Activated B cell treated with CpG ODN at 0.5 μM for 24 hours (primary cell): ENCODE measurements around the gene RDH13. TPM values are rescaled to one million over a fixed set of nuclear protein-coding genes. Genes with fewer than 3 reads are reported as not detected.

Source experiments
- ATAC-seq: fragments of 200-7000 bp; cut with Tn5 transposase; one replicate; pipeline ENCODE4 v1.10.0; 2021; ENCODE audit warnings: low read depth, mild to moderate bottlenecking, moderate library complexity
- CTCF ChIA-PET: fragments of 350-600 bp; sonication (Branson Sonifier 250); formaldehyde crosslinking; loops from one replicate; lab custom pipeline; 2021; ENCODE audit warnings: antibody characterized with exemption; lab: Charles Lee
- POLR2A ChIA-PET: fragments of 350-600 bp; sonication (Branson Sonifier 250); formaldehyde crosslinking; loops from one replicate; lab custom pipeline; 2021; ENCODE audit warnings: antibody characterized with exemption; lab: Charles Lee
- DNase-seq: peaks from one replicate; pipeline ENCODE4 v3.0.0; 2022
- H3K27ac Mint-ChIP-seq: one replicate; pipeline ENCODE4 v1.8.0; 2020; ENCODE audit warnings: mixed read lengths
- H3K27me3 Mint-ChIP-seq: one replicate; pipeline ENCODE4 v1.8.0; 2021; ENCODE audit warnings: mixed read lengths
- H3K36me3 Mint-ChIP-seq: one replicate; pipeline ENCODE4 v1.8.0; 2021; ENCODE audit warnings: low read depth, mixed read lengths
- H3K4me1 Mint-ChIP-seq: one replicate; pipeline ENCODE4 v1.8.0; 2021; ENCODE audit warnings: mixed read lengths
- H3K4me3 Mint-ChIP-seq: one replicate; pipeline ENCODE4 v1.8.0; 2020; ENCODE audit warnings: mild to moderate bottlenecking, mixed read lengths
- H3K9me3 Mint-ChIP-seq: one replicate; pipeline ENCODE4 v1.8.0; 2020; ENCODE audit warnings: mixed read lengths
- intact Hi-C: fragments of 100-400 bp; cut with micrococcal nuclease; formaldehyde crosslinking; loops from one replicate; pipeline ENCODE4 v1.15.1; 2024
- total RNA-seq: library from RNA; stranded (reverse); gene quantifications from 2 replicates; pipeline ENCODE4 v1.2.3, GENCODE V29; 2022
- TF ChIP-seq, protein P1 (sequence below): fragments of 200-600 bp; IDR thresholded peaks from one replicate; pipeline ENCODE4 v1.8.0; 2022; ENCODE audit warnings: antibody characterized with exemption, mild to moderate bottlenecking

Gene RDH13
- total RNA-seq, 1 donor from 2014 or later = 12.4 TPM

DNA sequence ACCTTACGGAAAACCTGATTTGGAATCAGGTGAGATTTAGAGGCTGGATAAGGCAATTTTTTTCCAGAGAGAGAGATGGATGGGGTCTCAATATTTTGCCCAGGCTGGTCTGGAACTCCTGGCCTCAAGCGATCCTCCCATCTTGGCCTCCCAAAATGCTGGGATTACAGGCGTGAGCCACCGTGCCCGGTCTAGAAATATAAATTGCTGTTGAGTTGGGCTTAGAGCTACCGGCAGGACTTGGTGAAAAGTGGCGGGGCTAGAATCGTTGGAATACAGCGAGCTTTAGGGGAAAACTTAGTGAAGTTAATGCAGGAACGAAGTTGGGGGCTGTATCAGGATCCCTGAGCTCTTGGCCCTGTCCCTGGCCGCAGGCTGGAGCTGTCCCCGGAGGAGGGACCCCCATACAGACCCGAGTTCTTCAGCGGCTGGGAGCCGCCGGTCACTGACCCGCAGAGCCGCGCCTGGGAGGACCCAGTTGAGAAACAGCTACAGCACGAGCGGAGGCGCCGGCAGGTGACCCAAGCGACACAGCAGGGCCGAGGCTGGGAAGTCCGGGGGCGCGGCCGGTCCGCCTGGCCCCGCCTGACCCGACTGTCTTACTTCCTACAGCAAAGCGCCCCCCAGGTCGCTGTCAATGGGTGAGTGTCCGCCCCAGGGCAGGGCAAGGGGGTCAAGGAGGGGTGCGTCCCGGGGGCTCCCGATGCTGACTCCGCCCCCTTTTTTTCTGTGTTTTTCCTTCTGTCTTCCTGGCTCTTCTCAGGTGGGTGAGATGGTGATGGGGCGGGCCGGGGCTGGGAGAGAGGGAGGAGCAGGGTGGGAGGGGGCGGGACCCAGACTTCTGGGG lies 20.3 kb upstream of the RDH13 start:
- TF ChIP-seq, protein P1, sequence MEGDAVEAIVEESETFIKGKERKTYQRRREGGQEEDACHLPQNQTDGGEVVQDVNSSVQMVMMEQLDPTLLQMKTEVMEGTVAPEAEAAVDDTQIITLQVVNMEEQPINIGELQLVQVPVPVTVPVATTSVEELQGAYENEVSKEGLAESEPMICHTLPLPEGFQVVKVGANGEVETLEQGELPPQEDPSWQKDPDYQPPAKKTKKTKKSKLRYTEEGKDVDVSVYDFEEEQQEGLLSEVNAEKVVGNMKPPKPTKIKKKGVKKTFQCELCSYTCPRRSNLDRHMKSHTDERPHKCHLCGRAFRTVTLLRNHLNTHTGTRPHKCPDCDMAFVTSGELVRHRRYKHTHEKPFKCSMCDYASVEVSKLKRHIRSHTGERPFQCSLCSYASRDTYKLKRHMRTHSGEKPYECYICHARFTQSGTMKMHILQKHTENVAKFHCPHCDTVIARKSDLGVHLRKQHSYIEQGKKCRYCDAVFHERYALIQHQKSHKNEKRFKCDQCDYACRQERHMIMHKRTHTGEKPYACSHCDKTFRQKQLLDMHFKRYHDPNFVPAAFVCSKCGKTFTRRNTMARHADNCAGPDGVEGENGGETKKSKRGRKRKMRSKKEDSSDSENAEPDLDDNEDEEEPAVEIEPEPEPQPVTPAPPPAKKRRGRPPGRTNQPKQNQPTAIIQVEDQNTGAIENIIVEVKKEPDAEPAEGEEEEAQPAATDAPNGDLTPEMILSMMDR = no peak
- no peak for ATAC-seq
- DNase-seq = no peak
- Mint-ChIP-seq H3K36me3 (no peaks in the 10 kb centered on the region), H3K9me3 (no peaks in the 10 kb centered on the region), H3K4me1 (peaks cover 46% of the 10 kb centered on the region), H3K4me3 (no peak overlapping the region), H3K27ac (no peak overlapping the region), H3K27me3 (peaks cover 53% of the 10 kb centered on the region)
- ChIA-PET POLR2A (no interaction called here), CTCF (no interaction called here)
- intact Hi-C loops = loop anchor here (5.0 kb wide), 1 partner anchor 94 kb away; no protein-coding TSS in a partner anchor

DNA sequence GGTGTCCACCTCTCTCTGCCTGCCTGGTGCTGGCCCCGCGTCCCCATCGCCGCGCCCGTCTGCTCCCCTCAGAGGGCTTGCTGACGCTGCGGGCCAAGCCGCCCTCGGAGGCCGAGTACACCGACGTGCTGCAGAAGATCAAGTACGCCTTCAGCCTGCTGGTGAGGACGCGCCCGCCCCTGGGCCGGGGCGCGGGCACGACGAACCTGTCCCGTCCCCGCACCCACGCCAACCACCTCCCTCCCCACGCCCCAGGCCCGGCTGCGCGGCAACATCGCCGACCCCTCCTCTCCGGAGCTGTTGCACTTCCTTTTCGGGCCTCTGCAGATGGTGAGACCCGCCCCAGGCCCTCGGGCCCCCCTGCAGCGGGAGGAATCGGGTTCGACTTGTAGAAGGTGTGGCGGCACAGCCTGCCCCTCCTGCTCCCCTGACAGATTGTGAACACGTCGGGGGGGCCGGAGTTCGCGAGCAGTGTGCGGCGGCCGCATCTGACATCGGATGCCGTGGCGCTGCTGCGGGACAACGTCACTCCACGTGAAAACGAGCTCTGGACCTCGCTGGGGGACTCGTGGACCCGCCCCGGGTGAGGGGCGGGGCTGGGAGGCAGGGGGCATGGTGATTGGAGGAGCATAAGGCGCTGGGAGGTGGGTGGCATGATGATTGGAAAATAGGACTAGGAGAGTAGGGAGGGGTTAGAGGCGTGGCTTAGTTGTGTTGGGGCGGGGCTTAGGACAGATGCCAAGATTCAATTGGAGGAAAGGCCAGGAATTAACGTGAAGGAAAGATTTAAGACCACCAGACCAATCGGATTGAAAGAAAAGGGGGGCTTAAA lies 19.3 kb upstream of the RDH13 start:
- DNase-seq (no peak), ATAC-seq (no peak)
- ChIA-PET POLR2A (interaction anchor here (0.5 kb wide), 1 partner anchor 543 kb away, joined by 4 read pairs; no protein-coding TSS in a partner anchor), CTCF (no interaction called here)
- no peak overlapping the region for H3K27ac Mint-ChIP-seq
- peak overlapping the region; percentile 28 for H3K4me3 Mint-ChIP-seq
- intact Hi-C loops = loop anchor here (5.0 kb wide), 1 partner anchor 95 kb away; no protein-coding TSS in a partner anchor
- peaks cover 48% of the 10 kb centered on the region for H3K27me3 Mint-ChIP-seq
- H3K36me3 Mint-ChIP-seq = no peaks in the 10 kb centered on the region
- peaks cover 36% of the 10 kb centered on the region for H3K4me1 Mint-ChIP-seq
- TF ChIP-seq, protein P1 = no peak
- no peaks in the 10 kb centered on the region for H3K9me3 Mint-ChIP-seq

DNA sequence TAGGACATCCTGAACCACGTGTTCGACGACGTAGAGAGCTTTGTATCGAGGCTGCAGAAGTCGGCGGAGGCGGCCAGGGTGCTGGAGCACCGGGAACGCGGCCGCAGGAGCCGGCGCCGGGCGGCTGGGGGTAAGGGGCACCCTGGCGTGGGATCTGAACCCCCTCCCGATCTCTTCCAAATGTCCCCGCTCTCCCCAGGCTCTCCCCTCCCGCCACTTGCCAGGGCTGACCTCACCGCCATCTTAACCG lies 18.7 kb upstream of the RDH13 start:
- DNase-seq = no peak
- TF ChIP-seq, protein P1 = no peak
- Mint-ChIP-seq H3K4me3 (peak overlapping the region; percentile 76), H3K36me3 (no peaks in the 10 kb centered on the region), H3K9me3 (no peaks in the 10 kb centered on the region), H3K27ac (no peak overlapping the region), H3K4me1 (peaks cover 31% of the 10 kb centered on the region), H3K27me3 (peaks cover 53% of the 10 kb centered on the region)
- ATAC-seq = no peak
- intact Hi-C loops = loop anchor here (1.0 to 5.0 kb wide), 3 partner anchors 18 to 96 kb away; partner anchors contain the start of gene RDH13
- CTCF ChIA-PET = no interaction called here
- POLR2A ChIA-PET = interaction anchor here (0.5 kb wide), 1 partner anchor 543 kb away, joined by 4 read pairs; no protein-coding TSS in a partner anchor

DNA sequence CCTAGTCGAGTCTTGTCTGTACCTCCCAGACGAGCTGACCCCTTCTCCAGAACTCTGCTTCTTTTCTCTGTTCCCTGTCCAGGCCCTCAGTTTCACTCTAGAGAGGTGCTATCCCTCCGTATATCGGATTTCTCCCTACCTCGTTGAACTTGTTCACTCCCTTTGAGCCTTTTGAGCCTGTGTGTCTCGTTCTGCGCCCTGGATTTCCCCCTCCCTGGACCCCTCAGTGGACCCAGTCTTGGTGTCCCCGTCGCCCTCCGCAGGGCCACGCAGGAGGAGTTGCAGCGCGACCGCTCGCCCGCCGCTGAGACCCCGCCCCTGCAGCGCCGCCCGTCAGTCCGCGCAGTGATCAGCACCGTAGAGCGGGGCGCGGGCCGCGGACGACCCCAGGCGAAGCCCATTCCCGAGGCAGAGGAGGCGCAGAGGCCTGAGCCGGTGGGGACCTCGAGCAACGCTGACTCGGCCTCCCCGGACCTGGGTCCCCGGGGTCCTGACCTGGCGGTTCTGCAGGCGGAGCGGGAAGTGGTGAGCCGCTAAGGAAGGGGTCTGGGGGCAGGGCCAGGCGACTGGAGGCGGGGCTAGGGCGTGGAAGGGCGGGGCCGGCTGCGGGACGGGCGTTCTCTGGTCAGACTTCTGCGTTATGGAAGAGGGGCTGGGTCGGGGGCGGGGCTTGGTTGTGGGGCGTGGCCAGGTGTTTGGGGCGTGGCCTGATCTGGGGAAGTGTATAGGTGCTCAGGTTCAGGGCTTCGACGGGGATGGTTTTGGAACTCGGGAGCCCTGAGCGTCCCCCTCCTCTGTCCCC lies 18.2 kb upstream of the RDH13 start:
- Mint-ChIP-seq H3K4me1 (peaks cover 31% of the 10 kb centered on the region), H3K27ac (peak overlapping the region; percentile 18), H3K4me3 (peak overlapping the region; percentile 76), H3K36me3 (no peaks in the 10 kb centered on the region), H3K9me3 (no peaks in the 10 kb centered on the region), H3K27me3 (peaks cover 54% of the 10 kb centered on the region)
- intact Hi-C loops = loop anchor here (1.0 to 5.0 kb wide), 3 partner anchors 18 to 96 kb away; partner anchors contain the start of gene RDH13
- ChIA-PET POLR2A (interaction anchor here (0.5 kb wide), 1 partner anchor 544 kb away, joined by 4 read pairs; no protein-coding TSS in a partner anchor), CTCF (interaction anchor here (1.2 kb wide), 1 partner anchor 8 kb away, joined by 6 read pairs; no protein-coding TSS in a partner anchor)
- ATAC-seq (peak; percentile 87), DNase-seq (peak; percentile 80)
- TF ChIP-seq, protein P1 = no peak
